Right ventricle myocardium superior (tissue), 1 donor: ENCODE results near the gene EPAS1. TPM values are rescaled to one million over a fixed set of nuclear protein-coding genes. Genes with fewer than 3 reads are reported as not detected.

Source experiments
- ATAC-seq: fragments of 200-7000 bp; cut with Tn5 transposase; one replicate; pipeline ENCODE4 v1.9.1; 2020; ENCODE audit warnings: mild to moderate bottlenecking; ENCODE audit not compliant: poor library complexity
- DNase-seq: peaks from one replicate; pipeline ENCODE4 v3.0.0-alpha.2; 2020
- intact Hi-C: fragments of 100-400 bp; cut with DNase I; formaldehyde crosslinking; loops from one replicate; pipeline ENCODE4 v1.11.2; 2022
- total RNA-seq: library from RNA; stranded (reverse); fragmentation: NEBNext Ultra II Directional; extraction: Animal tissue kit (Norgen Biotek cat#: 25700); gene quantifications from one replicate; pipeline ENCODE4 v1.2.1, GENCODE V29; 2021
- donor health status: DM: no; HTN: yes; CAD: no; lungs with severe emphysema.

The EPAS1 gene
- total RNA-seq, 1 donor from 2014 or later: 200 TPM

DNA sequence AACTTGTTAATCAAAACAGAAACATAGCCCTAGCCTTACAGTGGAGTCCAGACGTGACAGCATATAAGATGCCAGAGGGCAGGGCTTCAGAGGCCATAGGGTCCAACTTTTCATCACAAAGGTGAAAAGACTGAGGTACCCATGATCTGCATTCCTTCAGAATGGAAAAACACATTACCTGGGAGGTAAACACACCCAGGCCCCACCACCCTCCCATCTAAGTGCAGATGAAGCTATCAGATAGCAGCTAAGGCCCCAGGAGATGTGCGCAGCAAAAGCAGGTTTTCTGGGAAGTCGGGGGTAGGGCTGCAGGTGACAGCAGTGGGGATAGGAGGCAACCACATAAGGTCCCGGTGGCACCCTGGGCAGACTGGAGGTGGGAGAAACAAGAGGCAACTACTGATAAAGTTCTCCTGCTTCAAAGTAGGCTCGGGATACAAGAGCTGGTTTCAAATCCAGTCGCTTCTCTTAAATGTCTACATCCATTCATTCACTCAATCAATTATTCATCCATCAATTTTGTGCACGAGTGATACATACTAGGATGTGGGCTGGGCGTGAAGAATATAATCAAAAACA is 107.1 kb downstream of the EPAS1 start:
- no peak for DNase-seq
- ATAC-seq: no peak
- intact Hi-C loops: no loop called here

DNA sequence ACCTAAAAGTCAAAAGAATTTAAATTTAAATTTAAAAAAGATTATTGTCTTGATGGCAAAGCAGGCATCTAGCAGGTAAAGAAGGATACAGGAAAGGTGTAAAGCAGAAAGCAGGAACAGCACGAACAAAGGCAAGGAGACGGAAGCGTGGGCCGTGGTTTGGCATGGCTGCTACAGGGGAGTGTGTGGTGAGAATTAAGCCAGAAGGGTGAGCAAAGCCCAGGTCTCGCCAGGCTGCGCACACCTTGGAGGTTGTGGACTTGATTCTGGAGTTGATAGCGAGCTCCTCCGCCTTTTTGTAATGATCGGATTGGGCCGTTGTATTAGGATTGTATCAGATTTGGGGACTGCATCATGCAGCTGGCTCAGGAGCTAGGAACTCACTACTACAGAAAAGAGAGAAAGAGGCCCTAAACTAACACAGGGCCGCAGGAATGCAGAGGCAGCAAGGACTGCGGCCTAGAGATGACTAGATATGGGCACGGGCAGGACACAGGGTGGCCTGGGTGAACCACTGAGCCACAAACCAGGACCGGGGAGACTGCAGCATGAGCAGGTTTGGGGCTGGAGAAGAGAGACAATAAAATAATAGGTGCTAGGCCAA is 110.7 kb downstream of the EPAS1 start:
- DNase-seq (no peak), ATAC-seq (no peak)
- intact Hi-C loops: no loop called here

DNA sequence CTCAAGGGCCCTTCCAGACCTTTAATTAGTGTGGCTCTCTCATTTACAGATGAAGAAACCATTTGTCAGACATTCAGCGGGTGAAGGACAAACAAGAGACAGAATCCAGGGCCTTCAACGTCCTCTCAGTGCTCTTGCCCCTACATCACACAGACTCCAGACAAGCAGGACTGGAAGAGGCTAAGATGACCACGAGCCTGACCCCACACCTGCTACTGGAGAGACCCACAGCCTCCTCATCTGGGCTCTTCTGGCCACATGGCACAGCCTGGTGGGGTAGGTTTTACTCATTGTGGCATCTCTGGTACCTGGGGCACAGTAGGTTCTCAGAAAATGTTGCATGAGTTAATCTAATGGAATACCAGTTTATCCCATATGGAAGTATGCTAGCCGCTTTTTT is 112.5 kb downstream of the EPAS1 start:
- ATAC-seq: no peak

DNA sequence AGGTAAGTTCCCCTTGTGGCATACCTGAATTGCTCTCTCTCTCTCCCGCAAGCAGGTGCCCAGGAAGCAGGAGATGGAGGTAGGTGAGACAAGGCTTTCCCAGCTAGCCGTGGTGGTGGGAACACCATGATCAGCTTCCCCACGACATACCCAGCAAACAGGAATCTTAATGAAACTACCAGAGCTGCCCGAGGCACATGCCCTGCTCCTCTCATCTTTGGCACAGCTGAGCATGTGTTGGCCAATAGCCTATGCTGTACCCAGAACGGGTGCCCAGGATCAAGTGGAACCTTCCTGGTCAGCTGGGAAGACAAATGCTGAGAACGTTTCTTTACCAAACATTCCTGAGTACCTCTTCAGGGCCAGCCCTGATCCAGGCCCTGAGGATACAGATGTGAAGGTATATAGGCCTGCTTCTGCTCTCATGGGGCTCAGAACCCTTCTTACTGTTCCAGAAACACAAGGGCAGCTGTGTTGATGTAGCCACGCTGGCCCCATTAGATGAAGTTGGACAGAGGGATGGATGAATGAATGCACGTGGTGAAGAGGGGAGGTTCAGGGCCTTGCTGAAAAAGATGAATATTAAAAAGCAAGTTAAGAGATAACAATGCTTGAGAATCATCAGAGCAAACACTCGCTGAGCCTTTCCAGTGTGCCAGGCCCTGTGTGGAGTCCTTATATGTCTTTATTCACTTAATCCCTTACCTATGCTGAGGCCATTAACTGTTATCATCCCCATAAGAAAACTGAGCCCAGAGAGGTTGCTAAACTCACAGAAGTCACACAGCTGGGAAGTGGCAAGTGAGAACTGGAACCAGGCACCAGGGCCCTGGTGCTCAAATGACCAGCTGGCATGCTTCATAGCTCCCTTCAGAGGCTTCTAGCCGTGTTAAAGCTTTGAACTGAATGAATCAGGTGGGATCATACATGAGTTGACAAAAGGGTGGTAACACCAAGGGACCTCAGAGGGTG is 113.4 kb downstream of the EPAS1 start:
- DNase-seq (peak; percentile 48), ATAC-seq (peak; percentile 65)
- intact Hi-C loops: no loop called here

More for the DNA sequence above, 112.5 kb downstream of the EPAS1 start:
- DNase-seq: no peak
- intact Hi-C loops: no loop called here

DNA sequence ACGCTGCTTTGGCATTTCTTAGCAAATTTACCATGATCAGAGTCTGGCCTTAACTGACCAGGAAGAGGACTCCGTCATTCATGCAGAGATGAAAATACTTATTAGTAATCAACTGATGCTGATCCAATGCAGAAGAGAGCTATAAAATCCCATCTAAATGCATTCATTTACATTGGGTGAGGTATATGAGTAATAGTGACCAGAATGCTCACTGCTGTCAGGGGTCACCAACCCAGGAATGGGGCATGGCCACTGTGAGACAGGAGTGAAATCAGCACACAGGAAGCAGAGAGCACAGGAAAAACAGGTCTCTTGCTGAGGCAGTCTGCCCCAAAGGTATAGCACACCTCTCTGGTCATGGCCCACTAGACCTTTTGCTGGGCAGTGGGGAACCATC is 114.0 kb downstream of the EPAS1 start:
- ATAC-seq: no peak
- intact Hi-C loops: no loop called here
- DNase-seq: no peak

DNA sequence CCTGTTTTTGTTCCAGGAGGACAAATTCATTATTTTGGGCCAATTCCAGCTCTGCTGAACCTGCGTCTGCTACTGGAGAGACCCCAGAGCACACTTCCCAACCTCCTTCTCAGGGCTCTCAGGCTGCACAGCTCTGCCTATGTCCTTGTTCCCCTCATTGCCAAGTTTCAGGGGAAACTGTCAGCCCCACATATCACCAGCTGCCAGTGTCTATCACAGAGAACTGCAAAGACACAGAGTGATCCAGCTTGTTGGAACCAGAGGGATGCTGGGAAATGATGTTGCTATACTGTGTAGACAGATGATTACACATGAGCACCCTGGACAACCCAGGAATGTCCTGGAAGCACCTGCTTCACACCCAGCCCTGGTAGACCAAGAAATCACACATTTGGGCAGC is 114.8 kb downstream of the EPAS1 start:
- ATAC-seq (no peak), DNase-seq (no peak)
- intact Hi-C loops: no loop called here

DNA sequence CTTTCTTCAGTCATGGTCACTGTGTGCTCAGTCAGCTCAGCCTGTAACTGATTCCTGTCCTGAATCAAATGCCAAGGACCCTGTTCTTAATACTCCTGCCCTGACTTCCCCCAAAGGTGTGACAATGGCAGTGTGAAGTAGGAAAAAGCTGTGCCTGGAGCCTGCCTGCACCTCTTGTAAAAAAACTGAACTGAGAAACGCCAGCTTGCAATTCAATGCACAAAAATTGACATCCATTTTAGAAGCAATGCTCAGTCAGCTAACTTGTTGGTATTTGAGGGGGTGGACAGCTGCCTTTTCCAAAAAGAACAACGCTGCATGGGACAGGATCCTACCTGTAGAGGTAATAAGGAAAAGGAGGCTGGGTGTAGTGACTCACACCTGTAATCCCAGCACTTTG is 115.9 kb downstream of the EPAS1 start:
- no peak for DNase-seq
- intact Hi-C loops: no loop called here
- no peak for ATAC-seq

DNA sequence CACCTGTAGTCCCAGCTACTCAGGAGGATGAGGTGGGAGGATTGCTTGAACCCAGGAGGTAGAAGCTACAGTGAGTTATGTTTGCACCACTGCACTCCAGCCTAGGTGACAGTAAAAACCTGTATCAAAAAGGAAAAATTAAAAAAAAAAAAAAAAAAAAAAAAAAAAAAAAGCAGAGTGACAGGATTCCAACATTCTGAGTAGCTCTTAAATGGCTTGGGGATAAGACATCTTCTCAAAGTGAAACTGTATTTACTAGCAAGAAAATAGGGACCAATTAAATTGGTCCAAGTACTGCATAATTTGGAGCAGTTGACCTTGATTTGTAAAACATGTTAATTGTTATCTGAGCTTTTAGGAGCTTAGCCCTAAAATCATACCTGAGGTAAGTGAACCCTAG is 116.4 kb downstream of the EPAS1 start:
- intact Hi-C loops: no loop called here
- DNase-seq (no peak), ATAC-seq (no peak)

DNA sequence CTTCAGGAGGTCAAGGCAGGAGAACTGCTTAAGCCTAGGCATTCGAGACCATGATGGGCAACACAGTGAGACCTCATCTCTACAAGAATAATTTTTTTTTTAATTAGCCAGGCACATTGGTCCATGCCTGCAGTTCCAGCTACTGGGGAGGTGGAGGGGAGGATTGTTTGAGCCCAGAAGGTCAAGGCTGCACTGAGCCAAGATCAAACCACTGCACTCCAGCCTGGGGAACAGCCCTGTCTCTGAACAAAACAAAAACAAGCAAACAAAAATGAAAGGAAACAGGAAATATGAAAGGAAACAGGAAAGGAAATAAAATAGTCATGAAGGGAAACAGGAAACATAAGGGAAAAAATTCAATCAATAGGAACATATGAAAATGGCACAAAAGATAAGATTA is 117.5 kb downstream of the EPAS1 start:
- no peak for ATAC-seq
- intact Hi-C loops: no loop called here

DNA sequence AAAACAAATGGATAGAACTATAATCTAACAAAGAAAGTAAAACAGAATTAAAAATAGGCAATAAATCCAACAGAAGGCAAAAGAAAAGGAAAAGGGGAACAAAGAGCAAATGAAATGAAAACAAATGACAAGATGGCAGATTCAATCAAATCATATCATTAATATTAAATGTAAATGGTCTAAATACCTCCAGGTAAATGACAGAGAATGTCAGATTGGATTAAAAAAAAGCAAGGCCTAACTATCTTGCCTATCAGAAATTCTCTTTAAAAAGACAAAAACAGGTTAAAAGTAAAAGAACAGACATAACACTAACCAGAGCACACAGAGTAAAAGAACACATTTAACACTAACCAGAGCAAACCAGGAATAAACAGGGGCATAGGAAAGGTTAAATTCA is 119.1 kb downstream of the EPAS1 start:
- intact Hi-C loops: no loop called here
- ATAC-seq: no peak
- DNase-seq: no peak

More for the DNA sequence above, 117.5 kb downstream of the EPAS1 start:
- no peak for DNase-seq

DNA sequence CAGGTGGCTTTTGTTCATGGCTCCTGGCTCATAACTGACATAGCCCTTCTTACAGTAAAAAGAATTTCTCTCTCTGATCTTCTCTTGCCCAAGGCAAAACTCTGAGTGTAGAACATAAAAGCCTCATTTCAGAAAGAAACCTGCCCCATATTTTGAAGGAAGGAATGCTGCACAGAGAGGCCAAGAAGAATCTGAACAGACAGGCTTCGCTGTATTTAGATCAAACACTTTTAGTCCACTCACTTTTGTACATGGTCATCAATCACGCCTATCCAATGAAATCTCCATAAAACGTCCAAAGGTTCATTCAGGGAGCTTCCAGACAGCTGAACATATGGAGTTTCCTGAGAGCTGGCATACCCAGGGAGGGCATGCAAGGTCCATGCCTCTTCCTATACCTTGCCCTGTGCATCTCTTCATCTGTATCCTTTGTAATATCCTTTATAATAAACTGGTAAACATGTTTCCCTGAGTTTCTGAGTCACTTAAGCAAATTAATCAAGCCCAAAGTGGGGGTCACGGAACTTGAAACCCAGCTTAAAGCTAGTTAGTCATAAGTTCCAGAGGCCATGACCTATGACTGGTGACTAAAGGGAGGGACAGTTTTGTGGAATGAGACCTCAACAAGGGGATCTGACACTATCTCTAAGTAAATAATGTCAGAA is 119.7 kb downstream of the EPAS1 start:
- ATAC-seq: no peak
- intact Hi-C loops: no loop called here
- DNase-seq: no peak

DNA sequence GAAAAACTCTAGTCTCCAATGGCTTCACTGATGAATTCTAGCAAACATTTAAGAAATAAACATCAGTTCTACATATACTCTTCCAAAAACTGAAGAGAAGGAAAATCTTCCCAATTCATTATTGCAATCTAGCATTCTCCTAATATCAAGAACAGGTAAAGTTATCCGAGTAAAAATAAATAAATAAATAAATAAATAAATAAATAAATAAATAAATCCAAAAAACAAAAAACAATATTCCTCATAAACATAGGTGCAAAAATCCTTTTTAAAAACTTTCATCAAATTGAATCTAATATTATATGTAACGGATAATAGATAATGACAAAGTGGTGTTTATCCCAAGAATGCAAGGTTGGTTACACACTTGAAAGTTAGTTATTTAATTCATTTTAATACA is 123.7 kb downstream of the EPAS1 start:
- intact Hi-C loops: no loop called here
- DNase-seq: no peak
- no peak for ATAC-seq

DNA sequence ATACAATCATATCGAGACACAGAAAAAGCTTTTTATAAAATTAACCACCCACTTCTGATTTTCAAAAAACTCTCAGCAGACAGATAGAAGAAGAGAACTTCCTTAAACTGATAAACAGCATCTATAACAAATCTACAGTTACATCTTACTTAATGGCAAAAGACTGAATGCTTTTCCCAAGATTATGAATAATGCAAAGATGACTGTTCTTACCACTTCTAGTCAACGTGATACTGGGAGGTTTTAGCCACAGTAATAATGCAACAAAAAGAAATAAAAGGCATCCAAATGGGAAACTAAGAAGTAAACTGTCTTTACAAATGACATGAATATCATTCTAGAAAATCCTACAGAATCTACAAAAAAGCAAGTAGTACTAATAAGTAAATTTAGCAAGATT is 124.2 kb downstream of the EPAS1 start:
- ATAC-seq (no peak), DNase-seq (no peak)
- intact Hi-C loops: no loop called here

DNA sequence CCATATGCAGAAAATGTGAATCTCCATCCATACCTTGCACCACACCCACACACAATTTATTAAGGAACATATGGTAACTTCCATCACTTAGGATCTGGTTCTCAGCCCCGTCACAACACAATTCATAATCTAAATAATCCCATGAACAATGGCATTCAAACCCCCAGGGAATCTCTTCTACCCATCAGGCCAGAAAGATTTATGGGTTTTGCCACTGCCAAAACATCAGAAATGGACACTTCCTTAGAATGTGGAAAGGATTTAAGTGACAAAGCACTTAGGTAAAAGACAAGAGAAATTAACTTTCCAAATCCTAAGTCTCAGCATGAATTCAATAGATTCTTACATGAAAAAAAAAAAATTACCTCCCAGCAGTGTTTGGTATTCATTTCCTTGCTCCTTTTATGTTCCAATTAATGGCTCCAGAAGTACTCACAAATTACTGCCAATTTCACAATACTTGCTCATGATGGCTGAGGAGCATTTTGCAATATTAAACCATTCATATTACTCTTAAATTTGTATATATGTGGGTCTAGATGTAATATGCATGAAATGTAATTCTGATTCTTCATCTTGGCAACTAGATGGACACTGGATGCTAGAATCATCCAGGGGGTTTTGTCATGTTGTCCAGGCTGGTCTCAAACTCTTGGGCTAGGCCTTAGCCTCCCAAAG is 125.6 kb downstream of the EPAS1 start:
- intact Hi-C loops: no loop called here
- ATAC-seq: no peak

DNA sequence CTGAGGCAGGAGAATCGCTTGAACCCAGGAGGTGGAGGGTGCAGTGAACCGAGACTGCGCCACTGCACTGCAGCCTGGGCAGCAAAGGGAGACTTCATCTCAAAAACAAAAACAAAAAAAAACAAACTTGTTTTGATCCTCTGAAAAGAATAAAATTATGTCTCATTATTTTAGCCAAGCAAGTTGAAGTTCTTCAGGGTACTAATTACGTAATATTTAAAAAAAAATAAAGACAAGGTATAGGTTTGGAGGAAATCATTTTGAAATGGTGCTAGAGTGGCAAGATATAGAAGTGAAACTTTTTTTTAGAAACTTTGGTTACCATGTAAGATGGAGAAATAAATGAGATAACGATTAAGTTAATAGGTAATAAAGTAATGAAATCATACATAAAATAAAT is 127.7 kb downstream of the EPAS1 start:
- intact Hi-C loops: no loop called here
- DNase-seq (no peak), ATAC-seq (no peak)

More for the DNA sequence above, 125.6 kb downstream of the EPAS1 start:
- DNase-seq: no peak

DNA sequence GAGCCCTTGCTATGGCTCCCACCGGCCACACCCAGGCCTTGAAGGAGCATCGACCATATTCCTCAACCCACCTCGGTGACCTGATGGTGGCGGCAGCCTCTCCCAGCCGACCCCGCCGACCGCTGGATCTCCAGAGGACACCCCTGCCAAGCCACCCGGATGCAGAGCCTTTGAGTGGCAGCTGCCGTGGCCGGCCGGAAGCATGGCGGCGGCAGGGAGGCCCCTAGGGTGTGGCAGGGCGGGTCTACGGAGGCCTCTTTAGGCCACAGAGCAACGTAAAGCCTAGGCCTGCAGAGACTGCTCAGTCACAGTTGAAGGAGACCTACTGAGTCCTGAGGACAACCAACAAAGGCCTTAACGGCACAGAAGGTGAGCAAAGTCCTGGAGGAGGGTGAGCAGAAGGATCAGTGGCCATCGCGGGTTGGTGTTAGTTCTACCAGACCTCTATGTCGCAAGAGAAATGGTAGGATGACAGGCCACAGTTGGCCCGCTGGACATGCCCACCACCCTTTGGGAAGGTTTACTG is 131.8 kb downstream of the EPAS1 start:
- intact Hi-C loops: no loop called here
- DNase-seq (no peak), ATAC-seq (no peak)

DNA sequence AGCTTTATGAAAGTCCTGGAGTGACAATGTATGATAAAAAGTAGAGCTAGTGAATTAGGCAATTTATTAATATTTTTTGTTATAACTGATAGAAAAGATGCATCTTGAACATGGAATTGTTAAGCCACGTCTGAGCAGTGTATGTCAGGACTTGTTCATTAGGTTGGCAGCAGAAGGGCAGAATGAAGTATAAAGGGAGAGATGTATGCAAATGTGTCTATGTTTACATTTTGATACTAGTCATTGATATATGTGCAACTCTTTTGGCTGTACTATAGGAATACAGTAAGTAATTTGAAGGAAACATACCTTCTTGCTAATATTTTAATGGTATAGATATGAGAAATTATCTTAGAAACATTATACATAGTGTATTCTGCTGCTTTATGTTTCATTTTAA is 133.2 kb downstream of the EPAS1 start:
- ATAC-seq (no peak), DNase-seq (no peak)
- intact Hi-C loops: no loop called here

DNA sequence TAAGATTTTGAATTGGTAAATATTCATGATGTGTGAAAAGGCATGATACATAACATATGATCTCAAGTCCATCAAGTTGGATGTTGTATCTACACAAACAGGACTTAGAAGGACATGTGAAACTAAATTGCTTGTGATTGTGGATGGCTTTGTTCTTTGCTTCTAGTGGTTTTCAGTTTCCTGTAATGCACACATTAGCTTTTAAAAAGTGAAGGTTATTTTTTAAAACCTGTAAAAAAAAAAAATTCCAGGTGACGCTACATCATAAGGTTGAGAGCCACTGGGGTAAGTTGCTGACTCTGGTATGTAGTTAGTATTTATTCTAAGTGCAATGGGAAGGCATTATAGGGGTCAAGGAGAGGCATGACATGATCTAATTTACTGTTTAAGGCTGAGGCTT is 133.8 kb downstream of the EPAS1 start:
- ATAC-seq (no peak), DNase-seq (no peak)
- intact Hi-C loops: no loop called here
